Heart left ventricle (tissue), 13 donors: ENCODE data around the gene NLRC5.

Experiments used
- CTCF ChIP-seq, 12 donors: fragments of 200-600 bp; sonication (generic) in 4 of 12; IDR thresholded peaks; one replicate each; pipeline versions ENCODE4 v1.5.0 to v1.8.0; 2018 to 2022; ENCODE audit warnings: antibody characterized with exemption in 12 of 12, mild to moderate bottlenecking in 5 of 12
- POLR2A ChIP-seq, 2 donors: fragments of 450-650 bp; IDR thresholded peaks; one replicate each; pipeline ENCODE4 v1.6.1; 2017; ENCODE audit warnings: antibody characterized with exemption in 2 of 2, mild to moderate bottlenecking in 2 of 2, moderate library complexity in 2 of 2
- donor health status: ischemic (EF 13 %, LVEDD 7.1; RV severe dilation, severe dysfunction).
- donor health status: DM: no; HTN: yes; CAD: no.
- donor health status: DM: no; HTN: no; CAD: no.
- donor health status: ischemic (EF 25% LVEDD 6.9; RV normal size, moderate dysfunction).
- donor health status: ischemic (EF 25% LVEDD 5.7; RV mildly dilated, moderate dysfunction).
- donor health status: ischemic (EF 35%, LVEDD 5.7; RV mildly dilated, moderate dysfunction).
- donor health status: nonischemic (EF 11% LVEDD 7.7; RV severe dilation, severe dysfunction).
- donor health status: DM: yes; HTN: yes; CAD: no.
- donor health status: PGD.
- donor health status: ischemic (EF 29% LVEDD 5.4; RV normal size, mild dysfunction).
- donor health status: nonischemic (EF 23%, LVEDD 6.1; RV moderate dilation, normal function).

- no peak for TF ChIP-seq CTCF (IDR thresholded peaks at IDR 0.05)
- no peak for TF ChIP-seq POLR2A (IDR thresholded peaks at IDR 0.05)
Measured at GRCh38 chr16:56969769-56970168, 19.6 kb upstream of the NLRC5 start.
